NB4 (cell line): ENCODE data around the gene MFGE8.

Experiments used
- CTCF ChIP-seq: IDR thresholded peaks from one replicate; pipeline ENCODE4 v1.5.1; 2012; ENCODE audit warnings: low read depth, low read length
- MAX ChIP-seq: IDR thresholded peaks from 2 replicates; pipeline ENCODE4 v1.6.1; 2011; ENCODE audit warnings: low read depth, low read length
- MYC ChIP-seq: IDR thresholded peaks from 2 replicates; pipeline ENCODE4 v1.6.1; 2011; ENCODE audit warnings: low read depth, low read length
- POLR2A ChIP-seq: IDR thresholded peaks from 2 replicates; pipeline ENCODE4 v1.6.1; 2011; ENCODE audit warnings: mild to moderate bottlenecking; ENCODE audit not compliant: insufficient read length; ENCODE audit errors: extremely low read depth

- TF ChIP-seq POLR2A: no peak
- no peak for TF ChIP-seq CTCF
- TF ChIP-seq MAX: no peak
- no peak for TF ChIP-seq MYC
Observed at GRCh38 chr15:88906551-88906950, 6.6 kb downstream of the MFGE8 start.
